ENCODE results near the gene FAM72D.
"Not testable (repeated sequence)": the region's sequence is repeated elsewhere in the genome, so short reads cannot be mapped to it uniquely, and the experiment has no call there.

The FAM72D gene
- total RNA-seq, result 0 to 0.09 reads per million in 2 donors

- DNase-seq, result not testable (repeated sequence)
These were observed at the start of gene FAM72D, which contains the start of gene SRGAP2B for GRCh38 chr1:145095284-145096057. Gene FAM72D (plus strand): TSS chr1:145095974. CDS start chr1:145096848, 874 bp downstream. Gene SRGAP2B (minus strand): TSS chr1:145095328. CDS start chr1:145092901, 2,427 bp downstream.

- DNase-seq, result not testable (repeated sequence)
These were observed 48.2 kb upstream of the FAM72D start for GRCh38 chr1:145047553-145047952.

GRCh38 chr1:145048181-145048856, 47.5 kb upstream of the FAM72D start:
- DNase-seq, result not testable (repeated sequence)

GRCh38 chr1:145052019-145052776, 43.6 kb upstream of the FAM72D start:
- not testable (repeated sequence) for DNase-seq

GRCh38 chr1:145053428-145053827, 42.3 kb upstream of the FAM72D start:
- not testable (repeated sequence) for DNase-seq

- DNase-seq, result not testable (repeated sequence)
These were observed 40.5 kb upstream of the FAM72D start for GRCh38 chr1:145055217-145055760.

GRCh38 chr1:145058184-145058583, 37.6 kb upstream of the FAM72D start:
- not testable (repeated sequence) for DNase-seq

- not testable (repeated sequence) for DNase-seq
These were observed 32.5 kb upstream of the FAM72D start for GRCh38 chr1:145063285-145063684.

GRCh38 chr1:145063941-145064648, 31.7 kb upstream of the FAM72D start:
- not testable (repeated sequence) for DNase-seq

- not testable (repeated sequence) for DNase-seq
These were observed 30.5 kb upstream of the FAM72D start for GRCh38 chr1:145065194-145065826.

GRCh38 chr1:145066486-145066885, 29.3 kb upstream of the FAM72D start:
- not testable (repeated sequence) for DNase-seq

- DNase-seq, result not testable (repeated sequence)
These were observed 24.2 kb upstream of the FAM72D start for GRCh38 chr1:145071569-145071968.

GRCh38 chr1:145074021-145074559, 21.7 kb upstream of the FAM72D start:
- not testable (repeated sequence) for DNase-seq

- DNase-seq, result not testable (repeated sequence)
These were observed 18.9 kb upstream of the FAM72D start for GRCh38 chr1:145076877-145077276.

- DNase-seq, result not testable (repeated sequence)
These were observed 17.6 kb upstream of the FAM72D start for GRCh38 chr1:145077872-145078786.

GRCh38 chr1:145078787-145079370, 16.9 kb upstream of the FAM72D start:
- DNase-seq, result not testable (repeated sequence)

- not testable (repeated sequence) for DNase-seq
These were observed 16.0 kb upstream of the FAM72D start for GRCh38 chr1:145079737-145080136.

GRCh38 chr1:145080193-145080592, 15.6 kb upstream of the FAM72D start:
- DNase-seq, result not testable (repeated sequence)

GRCh38 chr1:145082483-145083255, 13.1 kb upstream of the FAM72D start:
- DNase-seq, result not testable (repeated sequence)
